Mesendoderm (in vitro differentiated cells): ENCODE data around the gene INIP.
A peak's percentile ranks its signal among the peaks of the same experiment; 100 is the strongest.
"Not testable (repeated sequence)": the region's sequence is repeated elsewhere in the genome, so short reads cannot be mapped to it uniquely, and the experiment has no call there.

Experiments
- DNase-seq: peaks from one replicate; pipeline ENCODE4 v3.0.0; 2013
- H2AK5ac ChIP-seq: 2 replicates; pipeline ENCODE4 v1.6.1; 2013; ENCODE audit warnings: low read length, inconsistent platforms
- H2BK120ac ChIP-seq: 2 replicates; pipeline ENCODE4 v1.6.1; 2013; ENCODE audit warnings: low read depth, mild to moderate bottlenecking, low read length, moderate library complexity, mixed read lengths
- H2BK15ac ChIP-seq: replicated peaks from 2 replicates; pipeline ENCODE4 v1.6.1; 2013; ENCODE audit warnings: low read depth, mild to moderate bottlenecking, moderate library complexity
- H2BK5ac ChIP-seq: 2 replicates; pipeline ENCODE4 v1.6.1; 2013; ENCODE audit warnings: low read length, inconsistent platforms
- H3K18ac ChIP-seq: 2 replicates; pipeline ENCODE4 v1.6.1; 2013; ENCODE audit warnings: mild to moderate bottlenecking, low read length, mixed read lengths
- H3K23ac ChIP-seq: one replicate; pipeline ENCODE4 v1.6.1; 2013; ENCODE audit warnings: low read length
- H3K27ac ChIP-seq: 2 replicates; pipeline ENCODE4 v1.5.1; 2013; ENCODE audit warnings: low read depth, mild to moderate bottlenecking, inconsistent platforms, low read length, moderate library complexity
- H3K27me3 ChIP-seq: 2 replicates; pipeline ENCODE4 v1.6.1; 2013; ENCODE audit warnings: low read length, control low read depth, mild to moderate bottlenecking, inconsistent platforms; ENCODE audit not compliant: insufficient read depth, poor library complexity
- H3K36me3 ChIP-seq: 2 replicates; pipeline ENCODE4 v1.6.1; 2013; ENCODE audit warnings: low read length, inconsistent platforms; ENCODE audit not compliant: control insufficient read depth, insufficient read depth
- H3K4ac ChIP-seq: one replicate; pipeline ENCODE4 v1.6.1; 2013; ENCODE audit warnings: low read depth, mild to moderate bottlenecking, low read length, moderate library complexity
- H3K4me1 ChIP-seq: 2 replicates; pipeline ENCODE4 v1.6.1; 2013; ENCODE audit warnings: low read depth, low read length, inconsistent platforms; ENCODE audit not compliant: control insufficient read depth
- H3K4me2 ChIP-seq: 2 replicates; pipeline ENCODE4 v1.6.1; 2013; ENCODE audit warnings: low read length
- H3K4me3 ChIP-seq: 2 replicates; pipeline ENCODE4 v1.5.1; 2013; ENCODE audit warnings: mild to moderate bottlenecking, low read length
- H3K56ac ChIP-seq: one replicate; pipeline ENCODE4 v1.6.1; 2013; ENCODE audit warnings: low read length
- H3K79me1 ChIP-seq: 2 replicates; pipeline ENCODE4 v1.6.1; 2013; ENCODE audit warnings: low read length, inconsistent platforms
- H3K79me2 ChIP-seq: 2 replicates; pipeline ENCODE4 v1.6.1; 2013; ENCODE audit warnings: mild to moderate bottlenecking, low read length; ENCODE audit not compliant: control insufficient read depth, insufficient read depth
- H3K9ac ChIP-seq: 2 replicates; pipeline ENCODE4 v1.6.1; 2013; ENCODE audit warnings: low read length, inconsistent platforms
- H4K5ac ChIP-seq: one replicate; pipeline ENCODE4 v1.6.1; 2013; ENCODE audit warnings: low read length
- H4K8ac ChIP-seq: one replicate; pipeline ENCODE4 v1.6.1; 2013; ENCODE audit warnings: low read depth, mild to moderate bottlenecking, control low read depth, low read length, moderate library complexity
- WGBS: extraction: QIAGEN DNeasy Blood & Tissue Kit; methylation state at CpG from one replicate; pipeline ENCODE4 v1.1.7; 2013; ENCODE audit warnings: low lambda C conversion rate, missing lambda C conversion rate; ENCODE audit not compliant: insufficient coverage; ENCODE audit errors: extremely low coverage; 5-methylcytosine and 5-hydroxymethylcytosine counted together

INIP gene

GRCh38 chr9:112694706-112695555 is 23.0 kb downstream of the INIP start:
- H3K9ac ChIP-seq: no peak overlapping the region
- H3K4ac ChIP-seq: no peak overlapping the region
- no CpG with 5 or more reads among the region's 4 CpGs for WGBS
- H3K56ac ChIP-seq: no peak overlapping the region
- no peak overlapping the region for H2AK5ac ChIP-seq
- H3K79me2 ChIP-seq: no peaks in the 10 kb centered on the region
- H3K4me2 ChIP-seq: no peak overlapping the region
- H3K18ac ChIP-seq: no peak overlapping the region
- no peaks in the 10 kb centered on the region for H3K4me1 ChIP-seq
- no peak overlapping the region for H3K27ac ChIP-seq
- DNase-seq: no peak
- no peaks in the 10 kb centered on the region for H3K79me1 ChIP-seq
- no peak overlapping the region for H3K23ac ChIP-seq
- no peak overlapping the region for H4K8ac ChIP-seq
- H4K5ac ChIP-seq: no peak overlapping the region
- H3K36me3 ChIP-seq: no peaks in the 10 kb centered on the region
- H3K4me3 ChIP-seq: no peak overlapping the region
- no peak overlapping the region for H2BK15ac ChIP-seq
- no peak overlapping the region for H2BK120ac ChIP-seq
- no peak overlapping the region for H2BK5ac ChIP-seq
- no peaks in the 10 kb centered on the region for H3K27me3 ChIP-seq

- Histone ChIP-seq H4K5ac (no peak overlapping the region), H3K4me1 (no peaks in the 10 kb centered on the region), H3K4me2 (no peak overlapping the region), H3K4ac (no peak overlapping the region), H3K27me3 (no peaks in the 10 kb centered on the region), H3K9ac (no peak overlapping the region), H2BK120ac (no peak overlapping the region), H3K79me2 (no peaks in the 10 kb centered on the region), H2BK15ac (no peak overlapping the region), H3K79me1 (no peaks in the 10 kb centered on the region), H3K23ac (no peak overlapping the region), H3K18ac (no peak overlapping the region), H3K27ac (no peak overlapping the region), H3K56ac (no peak overlapping the region), H2AK5ac (no peak overlapping the region), H3K4me3 (no peak overlapping the region), H3K36me3 (no peaks in the 10 kb centered on the region), H2BK5ac (no peak overlapping the region), H4K8ac (no peak overlapping the region)
- DNase-seq: no peak
- no CpG with 5 or more reads among the region's 6 CpGs for WGBS
Measured at GRCh38 chr9:112689161-112689740, 28.7 kb downstream of the INIP start.

GRCh38 chr9:112680731-112681402 is 37.0 kb downstream of the INIP start:
- no peak overlapping the region for H2AK5ac ChIP-seq
- H3K79me1 ChIP-seq: no peaks in the 10 kb centered on the region
- H3K36me3 ChIP-seq: no peaks in the 10 kb centered on the region
- no peak overlapping the region for H3K4me2 ChIP-seq
- H4K8ac ChIP-seq: no peak overlapping the region
- no peaks in the 10 kb centered on the region for H3K79me2 ChIP-seq
- H3K56ac ChIP-seq: peak overlapping the region; percentile 63
- no peak overlapping the region for H3K9ac ChIP-seq
- no peak overlapping the region for H3K23ac ChIP-seq
- no peak overlapping the region for H2BK5ac ChIP-seq
- no peak overlapping the region for H3K4ac ChIP-seq
- no peak overlapping the region for H3K4me3 ChIP-seq
- H2BK120ac ChIP-seq: no peak overlapping the region
- H3K27me3 ChIP-seq: no peaks in the 10 kb centered on the region
- H4K5ac ChIP-seq: no peak overlapping the region
- no peak overlapping the region for H2BK15ac ChIP-seq
- DNase-seq: peak; percentile 64
- H3K18ac ChIP-seq: no peak overlapping the region
- no CpG with 5 or more reads among the region's 6 CpGs for WGBS
- H3K27ac ChIP-seq: no peak overlapping the region
- peaks cover 2% of the 10 kb centered on the region for H3K4me1 ChIP-seq

- DNase-seq: no peak
- Histone ChIP-seq H3K27ac (no peak overlapping the region), H3K9ac (no peak overlapping the region), H2AK5ac (no peak overlapping the region), H3K27me3 (no peaks in the 10 kb centered on the region), H3K36me3 (no peaks in the 10 kb centered on the region), H3K79me1 (no peaks in the 10 kb centered on the region), H3K4me3 (no peak overlapping the region), H2BK120ac (no peak overlapping the region), H3K23ac (no peak overlapping the region), H2BK5ac (no peak overlapping the region), H3K18ac (no peak overlapping the region), H3K4me2 (no peak overlapping the region), H3K4ac (no peak overlapping the region), H3K56ac (no peak overlapping the region), H3K79me2 (no peaks in the 10 kb centered on the region), H4K5ac (no peak overlapping the region), H2BK15ac (no peak overlapping the region), H3K4me1 (peaks cover 2% of the 10 kb centered on the region), H4K8ac (no peak overlapping the region)
Measured at GRCh38 chr9:112677040-112677439, 40.9 kb downstream of the INIP start.

GRCh38 chr9:112673221-112673620 is 44.7 kb downstream of the INIP start:
- not testable (repeated sequence) for H3K4me2 ChIP-seq, H3K79me1 ChIP-seq, H3K23ac ChIP-seq, H3K27me3 ChIP-seq, H4K8ac ChIP-seq, H3K4me1 ChIP-seq, H2BK15ac ChIP-seq, H2BK120ac ChIP-seq, H3K27ac ChIP-seq, H4K5ac ChIP-seq, H3K9ac ChIP-seq, H3K4ac ChIP-seq, H3K79me2 ChIP-seq, DNase-seq, H2BK5ac ChIP-seq, H3K4me3 ChIP-seq, H3K18ac ChIP-seq, H3K36me3 ChIP-seq, H2AK5ac ChIP-seq, H3K56ac ChIP-seq
- no CpG with 5 or more reads among the region's 4 CpGs for WGBS
